Endothelial cell of umbilical vein (primary cell): ENCODE data around the gene BTBD10. TPM values are rescaled to one million over a fixed set of nuclear protein-coding genes. Genes with fewer than 3 reads are reported as not detected.

Source experiments
- Bru-seq: library from RNA; stranded (reverse); fragments of 400-500 nt; gene quantifications from one replicate; lab custom pipeline; 2021; lab: Mats Ljungman, UMichigan
- BruChase-seq, 2 experiments: library from RNA; stranded (reverse); fragments of 400-500 nt; gene quantifications; one replicate each; lab custom pipeline; 2021; lab: Mats Ljungman, UMichigan
- BruUV-seq: library from RNA; stranded (reverse); fragments of 400-500 nt; replicated peaks from 2 replicates; lab custom pipeline; 2021; lab: Mats Ljungman, UMichigan
- CTCF ChIA-PET: fragments of 300-600, 350-600 bp; sonication (Branson Sonifier 250); formaldehyde crosslinking; loops from one replicate; lab custom pipeline; 2021; ENCODE audit warnings: antibody characterized with exemption, inconsistent platforms; lab: Charles Lee
- POLR2A ChIA-PET: fragments of 300-600, 350-600 bp; sonication (Branson Sonifier 250); formaldehyde crosslinking; loops from one replicate; lab custom pipeline; 2021; ENCODE audit warnings: antibody characterized with exemption, inconsistent platforms; lab: Charles Lee
- DNase-seq: peaks from one replicate; pipeline ENCODE4 v3.0.0-alpha.2; 2011; ENCODE audit warnings: low read depth, low spot score
- FAIRE-seq: peaks from 2 replicates; lab custom pipeline; 2011; peaks lifted over from hg19 to GRCh38; lab: Jason Lieb, UNC
- H2AFZ ChIP-seq: 2 replicates; pipeline ENCODE4 v1.6.0; 2012; ENCODE audit warnings: low read depth, low read length, control low read depth, inconsistent platforms
- H3K27ac ChIP-seq: 2 replicates; pipeline ENCODE4 v1.5.1; 2011; ENCODE audit warnings: low read depth, mild to moderate bottlenecking, control low read depth, low read length, moderate library complexity; ENCODE audit not compliant: insufficient read depth
- H3K27me3 ChIP-seq, 2 experiments: 2 replicates each; pipeline versions ENCODE4 v1.6.0 to v1.6.1; 2011; ENCODE audit warnings: low read length in 2 of 2, mixed read lengths in 1 of 2; ENCODE audit not compliant: control insufficient read depth in 2 of 2, insufficient read depth in 2 of 2
- H3K36me3 ChIP-seq, 2 experiments: 2 replicates in 1 of 2; 3 replicates in 1 of 2; pipeline ENCODE4 v1.5.1; 2011; ENCODE audit warnings: low read length in 2 of 2, mild to moderate bottlenecking in 1 of 2, moderate library complexity in 1 of 2; ENCODE audit not compliant: control insufficient read depth in 2 of 2, insufficient read depth in 2 of 2; ENCODE audit errors: extremely low read depth in 1 of 2
- H3K4me1 ChIP-seq: 3 replicates; pipeline ENCODE4 v1.5.1; 2011; ENCODE audit warnings: mild to moderate bottlenecking, low read length; ENCODE audit not compliant: control insufficient read depth, insufficient read depth; ENCODE audit errors: extremely low read depth
- H3K4me2 ChIP-seq: 2 replicates; pipeline ENCODE4 v1.6.1; 2011; ENCODE audit warnings: low read length, control low read depth, mixed read lengths; ENCODE audit not compliant: insufficient read depth
- H3K4me3 ChIP-seq, 3 experiments: fragments of 200-600 bp in 1 of 3; sonication (generic), shearing (Covaris generic) in 1 of 3; replicated peaks in 1 of 3; 2 replicates each; pipeline ENCODE4 v1.5.1; 2011 to 2016; ENCODE audit warnings: control low read depth in 3 of 3, low read length in 3 of 3, mild to moderate bottlenecking in 2 of 3, inconsistent platforms in 1 of 3, low read depth in 1 of 3, moderate library complexity in 1 of 3; ENCODE audit not compliant: insufficient read depth in 1 of 3
- H3K79me2 ChIP-seq: 2 replicates; pipeline ENCODE4 v1.6.0; 2012; ENCODE audit warnings: low read length, inconsistent platforms; ENCODE audit not compliant: control insufficient read depth, insufficient read depth
- H3K9ac ChIP-seq: replicated peaks from 2 replicates; pipeline ENCODE3; 2011; ENCODE audit warnings: low read length, control low read depth; ENCODE audit not compliant: insufficient read depth; ENCODE audit errors: extremely low read depth
- H3K9me1 ChIP-seq: replicated peaks from 3 replicates; pipeline ENCODE4 v1.6.0; 2011; ENCODE audit warnings: mild to moderate bottlenecking, low read length; ENCODE audit not compliant: control insufficient read depth, insufficient read depth; ENCODE audit errors: extremely low read depth
- H3K9me3 ChIP-seq: replicated peaks from 2 replicates; pipeline ENCODE4 v1.5.1; 2012; ENCODE audit warnings: low read length, inconsistent platforms; ENCODE audit not compliant: control insufficient read depth, insufficient read depth
- H4K20me1 ChIP-seq: replicated peaks from 2 replicates; pipeline ENCODE3; 2011; ENCODE audit warnings: mild to moderate bottlenecking, low read length; ENCODE audit not compliant: control insufficient read depth, insufficient read depth; ENCODE audit errors: extremely low read depth
- CTCF ChIP-seq, 2 donors: IDR thresholded peaks; 1 replicate in 1 of 2; 2 replicates in 1 of 2; pipeline ENCODE4 v1.5.1; 2011; ENCODE audit warnings: low read length in 2 of 2, mild to moderate bottlenecking in 2 of 2, moderate library complexity in 2 of 2, control low read depth in 1 of 2, inconsistent platforms in 1 of 2, low read depth in 1 of 2; ENCODE audit not compliant: insufficient read depth in 1 of 2; ENCODE audit errors: extremely low read depth in 1 of 2
- EZH2 ChIP-seq: IDR thresholded peaks from 2 replicates; pipeline ENCODE4 v1.6.1; 2012; ENCODE audit warnings: borderline replicate concordance, low read depth, mild to moderate bottlenecking, moderate library complexity, low read length, inconsistent platforms; ENCODE audit not compliant: severe bottlenecking
- FOS ChIP-seq: IDR thresholded peaks from 2 replicates; pipeline ENCODE4 v1.6.1; 2011; ENCODE audit warnings: mild to moderate bottlenecking, low read length, moderate library complexity, borderline replicate concordance; ENCODE audit not compliant: insufficient read depth
- GATA2 ChIP-seq: IDR thresholded peaks from 2 replicates; pipeline ENCODE4 v1.7.0; 2011; ENCODE audit warnings: low read depth, mild to moderate bottlenecking, moderate library complexity, mixed read lengths, low read length; ENCODE audit not compliant: insufficient read length, insufficient read depth
- JUN ChIP-seq: IDR thresholded peaks from 2 replicates; pipeline ENCODE4 v1.6.1; 2011; ENCODE audit warnings: borderline replicate concordance, low read depth; ENCODE audit not compliant: insufficient read length, insufficient read depth
- MAX ChIP-seq: IDR thresholded peaks from 2 replicates; pipeline ENCODE4 v1.6.1; 2011; ENCODE audit not compliant: insufficient read depth, insufficient read length
- MYC ChIP-seq: IDR thresholded peaks from one replicate; pipeline ENCODE4 v1.6.1; 2011; ENCODE audit warnings: mild to moderate bottlenecking, low read depth, low read length
- POLR2A ChIP-seq: IDR thresholded peaks from 2 replicates; pipeline ENCODE4 v1.6.1; 2012; ENCODE audit warnings: low read depth, mild to moderate bottlenecking, control low read depth, low read length
- POLR2AphosphoS5 ChIP-seq: IDR thresholded peaks from 2 replicates; pipeline ENCODE4 v1.6.1; 2012; ENCODE audit warnings: low read depth, mild to moderate bottlenecking, control low read depth, low read length, moderate library complexity; ENCODE audit not compliant: insufficient read depth
- dilution Hi-C: fragments of 300-500 bp; cut with MboI; formaldehyde crosslinking; loops from one replicate; pipeline ENCODE4 v1.15.0; 2019; ENCODE audit warnings: low sequenced_read_pairs; ENCODE audit not compliant: extremely low pct_ligation_motif_present
- intact Hi-C: fragments of 100-400 bp; cut with micrococcal nuclease; formaldehyde crosslinking; loops from one replicate; pipeline ENCODE4 v1.10.0; 2022
- long read RNA-seq: library from polyadenylated mRNA; stranded (forward); transcript quantifications from one replicate; pipeline ENCODE4 v2.0.0, GENCODE V29; 2021
- polyA minus RNA-seq, 3 experiments: library from RNA; depleted of rRNA, polyadenylated mRNA; stranded (reverse); fragments of >200 nt; gene quantifications; 1 replicate in 1 of 3; 2 replicates in 2 of 3; pipeline ENCODE4 v1.2.3, GENCODE V29; 2011
- polyA plus RNA-seq, 4 experiments: library from polyadenylated mRNA; depleted of rRNA in 3 of 4; stranded (reverse) in 3 of 4; unstranded in 1 of 4; fragments of >200 nt; gene quantifications; 2 replicates each; pipeline versions ENCODE4 v1.2.1 to v1.2.3, GENCODE V29; 2011 to 2012; ENCODE audit warnings: missing spikeins in 1 of 4
- total RNA-seq: library from RNA; stranded (reverse); gene quantifications from 2 replicates; pipeline ENCODE4 v1.2.3, GENCODE V29; 2021

BTBD10 gene
- total RNA-seq (49.6 and 54.8 TPM in 2 replicates), polyA plus RNA-seq (25.6 and 31.7 TPM in 2 replicates), polyA minus RNA-seq (77.6 and 78.9 TPM in 2 replicates), Bru-seq, nascent RNA (percentile 93 among the genes with signal in this experiment), BruChase-seq, experiment 1, labeled RNA remaining after a 6-hour chase (percentile 77 among the genes with signal in this experiment), BruChase-seq, experiment 2, labeled RNA remaining after a 2-hour chase (percentile 86 among the genes with signal in this experiment)
- 35.7 and 37.7 TPM in 2 replicates for polyA plus RNA-seq (2011; cell fraction: cytosol; rRNA removed)
- polyA plus RNA-seq (2011; cell fraction: nucleus; rRNA removed), result 50.1 and 65.0 TPM in 2 replicates
- polyA plus RNA-seq (2012), result 61.9 and 76.6 TPM in 2 replicates
- polyA minus RNA-seq (2011; cell fraction: cytosol; rRNA and poly(A)+ RNA removed), result 13.8 TPM
- 53.7 and 76.2 TPM in 2 replicates for polyA minus RNA-seq (2011; cell fraction: nucleus; rRNA and poly(A)+ RNA removed)
- long read RNA-seq, transcript BTBD10-208 (8 exons, 1,662 nt), result minor isoform, 71 of 177 reads
- long read RNA-seq, transcript BTBD10-201 (9 exons, 2,504 nt), result major isoform, 73 of 177 reads
- long read RNA-seq, partial matches to known transcripts, result 8 of 177 reads
- long read RNA-seq, other reads (novel, unspliced or antisense), result 25 of 177 reads

- intact Hi-C loops, result loop anchor here (1.0 to 5.0 kb wide), 7 partner anchors 17 to 246 kb away; partner anchors contain the start of genes BMAL1 and FAR1
- H3K79me2 ChIP-seq, result peaks cover 46% of the 10 kb centered on the region
- CTCF ChIA-PET, result interaction anchor here (0.8 to 3.4 kb wide), 13 partner anchors 8 to 499 kb away, joined by 3 to 22 read pairs (median 4); no protein-coding TSS in a partner anchor
Measured at GRCh38 chr11:13462901-13463778, at the start of gene BTBD10. Gene BTBD10 (minus strand): TSS chr11:13463222. CDS start chr11:13445124, 18,098 bp downstream.

More at GRCh38 chr11:13462901-13463778, at the start of gene BTBD10:
- H3K4me3 ChIP-seq, result peak within 1 kb of the TSS; percentile 13 to 76 (median 70)
- peak within 1 kb of the TSS; percentile 90 for H2AFZ ChIP-seq
- DNase-seq (peak; percentile 97), FAIRE-seq (peak; percentile 43)
- peak within 1 kb of the TSS; percentile 89 for H3K9ac ChIP-seq
- H3K27me3 ChIP-seq, result peaks cover 2 to 6% of the 10 kb centered on the region in 2 experiments
- POLR2A ChIA-PET, result interaction anchor here (1.5 kb wide), 1 partner anchor 77 kb away, joined by 4 read pairs; no protein-coding TSS in a partner anchor
- no peaks in the 10 kb centered on the region for H3K36me3 ChIP-seq
- peak within 1 kb of the TSS; percentile 60 for H3K27ac ChIP-seq
- H3K4me2 ChIP-seq, result peak within 1 kb of the TSS; percentile 87
- no peaks in the 10 kb centered on the region for H3K9me1 ChIP-seq
- dilution Hi-C loops, result no loop called here
- TF ChIP-seq MAX (peak; percentile 3), EZH2 (no peak), GATA2 (no peak), POLR2A (peak; percentile 86), FOS (no peak), POLR2AphosphoS5 (peak; percentile 91), MYC (no peak), JUN (no peak), CTCF (IDR thresholded peaks at IDR 0.05; ENCODE audit: extremely low read depth in 1 of 2, insufficient read depth in 1 of 2, low read depth in 1 of 2, low read length in 2 of 2) (no peak)
- no peaks in the 10 kb centered on the region for H3K9me3 ChIP-seq
- TSS peak; percentile 92 for BruUV-seq
- H3K4me1 ChIP-seq, result peaks cover 26% of the 10 kb centered on the region
- H4K20me1 ChIP-seq, result no peaks in the 10 kb centered on the region
